ENCODE data around the gene RTN4RL1. TPM values are rescaled to one million over a fixed set of nuclear protein-coding genes. Genes with fewer than 3 reads are reported as not detected.

Gene RTN4RL1
- total and polyA plus RNA-seq, 9 of the 15 experiments (the other 6 are each of a cell fraction or from before 2014, with no cell fraction given), result 0.04 to 0.06 (median 0.04) TPM; not detected in 5

- TF ChIP-seq L3MBTL2 (IDR thresholded peaks at IDR 0.05) (peak; percentile 33; the same call in 1 of the 2 replicates), CTBP1 (IDR thresholded peaks at IDR 0.05; ENCODE audit: borderline replicate concordance) (peak; percentile 55), SMC3 (conservative IDR thresholded peaks at IDR 0.05; ENCODE audit: insufficient read depth, low read depth, low read length) (peak; percentile 58), TEAD2 (tag; IDR thresholded peaks at IDR 0.05) (no peak), KAT2B (IDR thresholded peaks at IDR 0.05; ENCODE audit: low read depth, low read length) (no peak), CBX1 (IDR thresholded peaks at IDR 0.05; ENCODE audit: low read depth) (0 out of 2 replicates have a peak, but pooled peaks have one; percentile 9), PRMT5 (CRISPR knock-in tag; IDR thresholded peaks at IDR 0.05) (no peak), ZNF77 (CRISPR knock-in tag; IDR thresholded peaks at IDR 0.05) (no peak), ELF1 (tag; IDR thresholded peaks at IDR 0.05) (no peak), BCL6 (CRISPR knock-in tag; IDR thresholded peaks at IDR 0.05) (no peak), TRIM25 (IDR thresholded peaks at IDR 0.05; ENCODE audit: borderline replicate concordance) (no peak)
- TF ChIP-seq, protein P1, sequence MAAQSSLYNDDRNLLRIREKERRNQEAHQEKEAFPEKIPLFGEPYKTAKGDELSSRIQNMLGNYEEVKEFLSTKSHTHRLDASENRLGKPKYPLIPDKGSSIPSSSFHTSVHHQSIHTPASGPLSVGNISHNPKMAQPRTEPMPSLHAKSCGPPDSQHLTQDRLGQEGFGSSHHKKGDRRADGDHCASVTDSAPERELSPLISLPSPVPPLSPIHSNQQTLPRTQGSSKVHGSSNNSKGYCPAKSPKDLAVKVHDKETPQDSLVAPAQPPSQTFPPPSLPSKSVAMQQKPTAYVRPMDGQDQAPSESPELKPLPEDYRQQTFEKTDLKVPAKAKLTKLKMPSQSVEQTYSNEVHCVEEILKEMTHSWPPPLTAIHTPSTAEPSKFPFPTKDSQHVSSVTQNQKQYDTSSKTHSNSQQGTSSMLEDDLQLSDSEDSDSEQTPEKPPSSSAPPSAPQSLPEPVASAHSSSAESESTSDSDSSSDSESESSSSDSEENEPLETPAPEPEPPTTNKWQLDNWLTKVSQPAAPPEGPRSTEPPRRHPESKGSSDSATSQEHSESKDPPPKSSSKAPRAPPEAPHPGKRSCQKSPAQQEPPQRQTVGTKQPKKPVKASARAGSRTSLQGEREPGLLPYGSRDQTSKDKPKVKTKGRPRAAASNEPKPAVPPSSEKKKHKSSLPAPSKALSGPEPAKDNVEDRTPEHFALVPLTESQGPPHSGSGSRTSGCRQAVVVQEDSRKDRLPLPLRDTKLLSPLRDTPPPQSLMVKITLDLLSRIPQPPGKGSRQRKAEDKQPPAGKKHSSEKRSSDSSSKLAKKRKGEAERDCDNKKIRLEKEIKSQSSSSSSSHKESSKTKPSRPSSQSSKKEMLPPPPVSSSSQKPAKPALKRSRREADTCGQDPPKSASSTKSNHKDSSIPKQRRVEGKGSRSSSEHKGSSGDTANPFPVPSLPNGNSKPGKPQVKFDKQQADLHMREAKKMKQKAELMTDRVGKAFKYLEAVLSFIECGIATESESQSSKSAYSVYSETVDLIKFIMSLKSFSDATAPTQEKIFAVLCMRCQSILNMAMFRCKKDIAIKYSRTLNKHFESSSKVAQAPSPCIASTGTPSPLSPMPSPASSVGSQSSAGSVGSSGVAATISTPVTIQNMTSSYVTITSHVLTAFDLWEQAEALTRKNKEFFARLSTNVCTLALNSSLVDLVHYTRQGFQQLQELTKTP (IDR thresholded peaks at IDR 0.05; ENCODE audit: low read depth in 1 of 2, partially characterized antibody in 2 of 2), result no peak
- TF ChIP-seq, protein P2, sequence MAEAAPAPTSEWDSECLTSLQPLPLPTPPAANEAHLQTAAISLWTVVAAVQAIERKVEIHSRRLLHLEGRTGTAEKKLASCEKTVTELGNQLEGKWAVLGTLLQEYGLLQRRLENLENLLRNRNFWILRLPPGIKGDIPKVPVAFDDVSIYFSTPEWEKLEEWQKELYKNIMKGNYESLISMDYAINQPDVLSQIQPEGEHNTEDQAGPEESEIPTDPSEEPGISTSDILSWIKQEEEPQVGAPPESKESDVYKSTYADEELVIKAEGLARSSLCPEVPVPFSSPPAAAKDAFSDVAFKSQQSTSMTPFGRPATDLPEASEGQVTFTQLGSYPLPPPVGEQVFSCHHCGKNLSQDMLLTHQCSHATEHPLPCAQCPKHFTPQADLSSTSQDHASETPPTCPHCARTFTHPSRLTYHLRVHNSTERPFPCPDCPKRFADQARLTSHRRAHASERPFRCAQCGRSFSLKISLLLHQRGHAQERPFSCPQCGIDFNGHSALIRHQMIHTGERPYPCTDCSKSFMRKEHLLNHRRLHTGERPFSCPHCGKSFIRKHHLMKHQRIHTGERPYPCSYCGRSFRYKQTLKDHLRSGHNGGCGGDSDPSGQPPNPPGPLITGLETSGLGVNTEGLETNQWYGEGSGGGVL (CRISPR knock-in tag; IDR thresholded peaks at IDR 0.05), result no peak
- TF ChIP-seq, protein P3, sequence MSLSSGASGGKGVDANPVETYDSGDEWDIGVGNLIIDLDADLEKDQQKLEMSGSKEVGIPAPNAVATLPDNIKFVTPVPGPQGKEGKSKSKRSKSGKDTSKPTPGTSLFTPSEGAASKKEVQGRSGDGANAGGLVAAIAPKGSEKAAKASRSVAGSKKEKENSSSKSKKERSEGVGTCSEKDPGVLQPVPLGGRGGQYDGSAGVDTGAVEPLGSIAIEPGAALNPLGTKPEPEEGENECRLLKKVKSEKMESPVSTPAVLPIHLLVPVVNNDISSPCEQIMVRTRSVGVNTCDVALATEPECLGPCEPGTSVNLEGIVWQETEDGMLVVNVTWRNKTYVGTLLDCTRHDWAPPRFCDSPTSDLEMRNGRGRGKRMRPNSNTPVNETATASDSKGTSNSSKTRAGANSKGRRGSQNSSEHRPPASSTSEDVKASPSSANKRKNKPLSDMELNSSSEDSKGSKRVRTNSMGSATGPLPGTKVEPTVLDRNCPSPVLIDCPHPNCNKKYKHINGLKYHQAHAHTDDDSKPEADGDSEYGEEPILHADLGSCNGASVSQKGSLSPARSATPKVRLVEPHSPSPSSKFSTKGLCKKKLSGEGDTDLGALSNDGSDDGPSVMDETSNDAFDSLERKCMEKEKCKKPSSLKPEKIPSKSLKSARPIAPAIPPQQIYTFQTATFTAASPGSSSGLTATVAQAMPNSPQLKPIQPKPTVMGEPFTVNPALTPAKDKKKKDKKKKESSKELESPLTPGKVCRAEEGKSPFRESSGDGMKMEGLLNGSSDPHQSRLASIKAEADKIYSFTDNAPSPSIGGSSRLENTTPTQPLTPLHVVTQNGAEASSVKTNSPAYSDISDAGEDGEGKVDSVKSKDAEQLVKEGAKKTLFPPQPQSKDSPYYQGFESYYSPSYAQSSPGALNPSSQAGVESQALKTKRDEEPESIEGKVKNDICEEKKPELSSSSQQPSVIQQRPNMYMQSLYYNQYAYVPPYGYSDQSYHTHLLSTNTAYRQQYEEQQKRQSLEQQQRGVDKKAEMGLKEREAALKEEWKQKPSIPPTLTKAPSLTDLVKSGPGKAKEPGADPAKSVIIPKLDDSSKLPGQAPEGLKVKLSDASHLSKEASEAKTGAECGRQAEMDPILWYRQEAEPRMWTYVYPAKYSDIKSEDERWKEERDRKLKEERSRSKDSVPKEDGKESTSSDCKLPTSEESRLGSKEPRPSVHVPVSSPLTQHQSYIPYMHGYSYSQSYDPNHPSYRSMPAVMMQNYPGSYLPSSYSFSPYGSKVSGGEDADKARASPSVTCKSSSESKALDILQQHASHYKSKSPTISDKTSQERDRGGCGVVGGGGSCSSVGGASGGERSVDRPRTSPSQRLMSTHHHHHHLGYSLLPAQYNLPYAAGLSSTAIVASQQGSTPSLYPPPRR (CRISPR knock-in tag; IDR thresholded peaks at IDR 0.05; ENCODE audit: borderline replicate concordance), result no peak
Observed at GRCh38 chr17:2054512-2055291, 29.6 kb upstream of the RTN4RL1 start, which contains the start of gene HIC1 (continued).
